Endodermal cell (in vitro differentiated cells): Measurements from ENCODE around the gene ENG. TPM values are rescaled to one million over a fixed set of nuclear protein-coding genes. Genes with fewer than 3 reads are reported as not detected.
"Not testable (repeated sequence)": the region's sequence is repeated elsewhere in the genome, so short reads cannot be mapped to it uniquely, and the experiment has no call there.

ENCODE experiments used
- DNase-seq: peaks from one replicate; pipeline ENCODE4 v3.0.0-alpha.2; 2017
- H3K27ac ChIP-seq: 2 replicates; pipeline ENCODE4 v1.5.1; 2013; ENCODE audit warnings: mild to moderate bottlenecking, low read depth, low read length, moderate library complexity
- H3K27me3 ChIP-seq: 2 replicates; pipeline ENCODE4 v1.6.1; 2013; ENCODE audit warnings: mild to moderate bottlenecking, low read length, moderate library complexity; ENCODE audit not compliant: insufficient read depth, control insufficient read depth, poor library complexity, severe bottlenecking
- H3K36me3 ChIP-seq: 2 replicates; pipeline ENCODE4 v1.7.0; 2013; ENCODE audit warnings: mild to moderate bottlenecking, low read length, moderate library complexity; ENCODE audit not compliant: control insufficient read depth, insufficient read depth
- H3K4me1 ChIP-seq: one replicate; pipeline ENCODE4 v1.7.0; 2013; ENCODE audit warnings: low read length; ENCODE audit not compliant: control insufficient read depth, insufficient read depth
- H3K4me3 ChIP-seq: 2 replicates; pipeline ENCODE4 v1.5.1; 2013; ENCODE audit warnings: mild to moderate bottlenecking, low read length, moderate library complexity
- H3K9ac ChIP-seq: 2 replicates; pipeline ENCODE4 v1.6.1; 2013; ENCODE audit warnings: mild to moderate bottlenecking, low read length, moderate library complexity; ENCODE audit not compliant: poor library complexity, severe bottlenecking; ENCODE audit errors: extremely low read depth
- H3K9me3 ChIP-seq: 2 replicates; pipeline ENCODE4 v1.6.1; 2013; ENCODE audit warnings: mild to moderate bottlenecking, low read length, moderate library complexity; ENCODE audit not compliant: control insufficient read depth
- H3K27ac Mint-ChIP-seq: 2 replicates; pipeline ENCODE4 v1.8.0; 2020; ENCODE audit warnings: mixed read lengths
- H3K27me3 Mint-ChIP-seq: 2 replicates; pipeline ENCODE4 v1.8.0; 2021; ENCODE audit warnings: mild to moderate bottlenecking, mixed read lengths; ENCODE audit not compliant: insufficient read depth
- H3K36me3 Mint-ChIP-seq: 2 replicates; pipeline ENCODE4 v1.8.0; 2020; ENCODE audit warnings: low read depth, mixed read lengths
- H3K4me1 Mint-ChIP-seq: 2 replicates; pipeline ENCODE4 v1.8.0; 2020; ENCODE audit warnings: mixed read lengths
- H3K4me3 Mint-ChIP-seq: 2 replicates; pipeline ENCODE4 v1.8.0; 2020; ENCODE audit warnings: mild to moderate bottlenecking, moderate library complexity, mixed read lengths
- H3K9me3 Mint-ChIP-seq: 2 replicates; pipeline ENCODE4 v1.8.0; 2020; ENCODE audit warnings: mild to moderate bottlenecking, mixed read lengths
- WGBS, 2 experiments: methylation state at CpG; one replicate each; pipeline versions ENCODE4 v1.1.5 to v1.1.7; 2013; ENCODE audit warnings: missing lambda C conversion rate in 2 of 2, mixed read lengths in 1 of 2; ENCODE audit not compliant: insufficient coverage in 1 of 2, insufficient read length in 1 of 2; 5-methylcytosine and 5-hydroxymethylcytosine counted together
- total RNA-seq, 2 donors: library from RNA; stranded (reverse); fragmentation: NEBNext Ultra II Directional in 1 of 2; extraction: Animal tissue kit (Norgen Biotek cat#: 25700) in 1 of 2; gene quantifications; 2 replicates in 1 of 2; 3 replicates in 1 of 2; pipeline ENCODE4 v1.2.1, GENCODE V29; 2021
- TF ChIP-seq, protein P1 (sequence below): fragments of 200-600 bp; sonication (generic); conservative IDR thresholded peaks from 2 replicates; pipeline ENCODE4 v1.5.0; 2021; ENCODE audit warnings: antibody characterized with exemption, mild to moderate bottlenecking

ENG gene
- total RNA-seq, 2 donors from 2014 or later = 2.2 to 2.4 TPM

DNA sequence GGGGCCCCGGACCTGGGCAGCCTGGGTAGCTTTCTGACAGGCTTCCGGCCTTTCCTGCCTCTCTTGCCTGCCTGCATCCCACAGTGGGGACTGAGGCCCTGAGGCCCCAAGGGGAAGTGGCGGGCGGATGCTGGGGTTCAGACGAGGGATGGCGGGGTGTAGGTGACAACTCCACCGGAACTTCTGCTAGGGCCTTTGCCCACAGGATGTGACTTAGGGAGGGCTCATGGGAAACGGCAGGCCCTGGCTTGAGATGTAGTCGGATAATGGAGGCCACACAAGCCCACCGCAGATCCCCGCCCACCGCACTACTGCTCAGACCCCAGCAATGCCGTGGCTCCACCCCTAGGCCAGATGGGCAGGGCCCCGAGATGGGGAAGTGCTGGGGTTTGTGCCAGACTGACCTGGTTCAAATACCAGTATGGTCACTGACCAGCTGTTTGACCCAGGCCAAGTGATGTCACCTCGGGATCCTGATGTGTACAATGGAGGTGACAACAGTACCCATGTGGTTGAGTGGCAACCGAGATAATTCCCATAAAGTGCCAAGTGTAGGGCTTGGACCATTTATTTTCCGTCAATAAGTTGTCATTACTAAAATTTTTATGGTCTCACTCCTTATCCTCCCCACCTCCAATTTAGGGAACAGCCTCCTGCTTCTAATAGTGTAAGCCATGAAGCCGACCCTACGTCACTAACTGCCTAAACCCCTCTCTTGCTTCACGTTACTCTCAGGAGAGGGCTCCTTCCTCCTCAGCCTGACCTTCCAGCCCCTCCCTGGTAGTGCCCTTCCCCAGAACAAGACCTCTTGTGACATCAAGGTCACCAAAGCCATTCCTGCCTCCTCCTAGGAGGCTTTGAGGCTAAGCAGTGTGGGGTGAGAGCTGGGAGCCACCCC is 71.1 kb downstream of the ENG start:
- Histone ChIP-seq H3K4me1 (no peaks in the 10 kb centered on the region), H3K27me3 (no peaks in the 10 kb centered on the region), H3K9ac (no peak overlapping the region), H3K9me3 (no peaks in the 10 kb centered on the region), H3K36me3 (peaks cover 17% of the 10 kb centered on the region), H3K4me3 (no peak overlapping the region), H3K27ac (no peak overlapping the region)
- 89 to 96% methylated on average over 11 to 20 of the region's 20 CpGs for WGBS, 2 experiments
- Mint-ChIP-seq H3K27ac (no peak overlapping the region), H3K9me3 (no peaks in the 10 kb centered on the region), H3K4me1 (peaks cover 6% of the 10 kb centered on the region), H3K4me3 (no peak overlapping the region), H3K27me3 (no peaks in the 10 kb centered on the region), H3K36me3 (peaks cover 16% of the 10 kb centered on the region)
- TF ChIP-seq, protein P1, sequence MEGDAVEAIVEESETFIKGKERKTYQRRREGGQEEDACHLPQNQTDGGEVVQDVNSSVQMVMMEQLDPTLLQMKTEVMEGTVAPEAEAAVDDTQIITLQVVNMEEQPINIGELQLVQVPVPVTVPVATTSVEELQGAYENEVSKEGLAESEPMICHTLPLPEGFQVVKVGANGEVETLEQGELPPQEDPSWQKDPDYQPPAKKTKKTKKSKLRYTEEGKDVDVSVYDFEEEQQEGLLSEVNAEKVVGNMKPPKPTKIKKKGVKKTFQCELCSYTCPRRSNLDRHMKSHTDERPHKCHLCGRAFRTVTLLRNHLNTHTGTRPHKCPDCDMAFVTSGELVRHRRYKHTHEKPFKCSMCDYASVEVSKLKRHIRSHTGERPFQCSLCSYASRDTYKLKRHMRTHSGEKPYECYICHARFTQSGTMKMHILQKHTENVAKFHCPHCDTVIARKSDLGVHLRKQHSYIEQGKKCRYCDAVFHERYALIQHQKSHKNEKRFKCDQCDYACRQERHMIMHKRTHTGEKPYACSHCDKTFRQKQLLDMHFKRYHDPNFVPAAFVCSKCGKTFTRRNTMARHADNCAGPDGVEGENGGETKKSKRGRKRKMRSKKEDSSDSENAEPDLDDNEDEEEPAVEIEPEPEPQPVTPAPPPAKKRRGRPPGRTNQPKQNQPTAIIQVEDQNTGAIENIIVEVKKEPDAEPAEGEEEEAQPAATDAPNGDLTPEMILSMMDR = no peak
- DNase-seq = no peak

DNA sequence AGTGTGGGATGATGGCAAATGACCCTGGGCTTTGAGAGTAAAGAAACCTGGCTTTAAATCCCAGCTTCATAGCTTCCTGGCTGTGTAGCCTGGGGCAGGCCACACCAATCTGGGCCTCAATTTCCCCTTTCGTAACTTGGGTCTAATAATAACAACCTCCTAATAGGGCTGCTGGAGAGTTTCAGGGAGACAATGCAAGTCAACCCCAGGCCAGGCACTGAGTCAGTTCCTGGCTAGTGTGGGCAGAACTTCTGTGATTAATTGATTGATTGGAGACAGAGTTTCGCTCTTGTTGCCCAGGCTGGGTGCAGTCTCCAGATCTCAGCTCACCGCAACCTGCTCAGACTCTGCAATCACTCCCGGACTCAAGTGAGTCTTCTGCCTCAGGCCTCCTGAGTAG is 72.7 kb downstream of the ENG start:
- Mint-ChIP-seq H3K4me1 (peaks cover 2% of the 10 kb centered on the region), H3K4me3 (no peak overlapping the region), H3K27me3 (no peaks in the 10 kb centered on the region), H3K36me3 (peaks cover 3% of the 10 kb centered on the region), H3K9me3 (no peaks in the 10 kb centered on the region), H3K27ac (no peak overlapping the region)
- Histone ChIP-seq H3K36me3 (peaks cover 1% of the 10 kb centered on the region), H3K9ac (no peak overlapping the region), H3K27ac (no peak overlapping the region), H3K4me1 (no peaks in the 10 kb centered on the region), H3K9me3 (no peaks in the 10 kb centered on the region), H3K4me3 (no peak overlapping the region), H3K27me3 (no peaks in the 10 kb centered on the region)
- TF ChIP-seq, protein P1 = no peak
- 94 to 100% methylated on average over 3 to 4 of the region's 4 CpGs for WGBS, 2 experiments
- no peak for DNase-seq

DNA sequence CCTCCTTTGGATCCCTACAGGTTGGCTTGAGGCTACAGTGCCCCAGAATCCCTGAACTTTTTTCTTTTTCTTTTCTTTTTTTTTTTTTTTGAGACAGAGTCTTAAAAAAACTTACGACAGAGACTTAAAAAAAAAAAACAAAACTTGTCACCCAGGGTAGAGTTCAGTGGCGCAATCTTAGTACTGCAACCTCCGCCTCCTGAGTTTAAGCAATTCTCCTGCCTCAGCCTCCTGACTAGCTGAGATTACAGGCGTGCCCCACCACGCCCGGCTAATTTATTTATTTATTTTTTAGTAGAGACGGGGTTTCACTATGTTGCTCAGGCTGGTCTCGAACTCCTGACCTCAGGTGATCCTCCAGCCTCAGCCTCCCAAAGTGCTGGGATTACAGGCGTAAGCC is 73.5 kb downstream of the ENG start:
- WGBS, 2 experiments = 93 to 94% methylated on average over 8 to 9 of the region's 9 CpGs
- not testable (repeated sequence) for H3K27me3 ChIP-seq, H3K9me3 ChIP-seq, H3K36me3 Mint-ChIP-seq, H3K27ac ChIP-seq, DNase-seq, H3K4me1 ChIP-seq, H3K27ac Mint-ChIP-seq, H3K27me3 Mint-ChIP-seq, H3K9me3 Mint-ChIP-seq, H3K9ac ChIP-seq, H3K4me1 Mint-ChIP-seq, H3K4me3 ChIP-seq, H3K4me3 Mint-ChIP-seq, H3K36me3 ChIP-seq
